ENCODE results near the gene HNRNPUL2. TPM values are rescaled to one million over a fixed set of nuclear protein-coding genes. Genes with fewer than 3 reads are reported as not detected.
"Not testable (repeated sequence)": the region's sequence is repeated elsewhere in the genome, so short reads cannot be mapped to it uniquely, and the experiment has no call there.

The HNRNPUL2 gene
- total RNA-seq, 1 experiment from 2014 or later, result 47.3 TPM

- no peak overlapping the region for H3K27ac ChIP-seq (ENCODE audit: low read length)
- BruUV-seq (replicated peaks), result no TSS peak
- no peaks in the 10 kb centered on the region for H3K27me3 ChIP-seq (ENCODE audit: control insufficient read depth, insufficient read depth, low read length)
- peaks cover 17% of the 10 kb centered on the region for H3K36me3 ChIP-seq (ENCODE audit: control insufficient read depth, insufficient read depth, low read length)
- in situ Hi-C loops (cut with HindIII; ENCODE audit: low pct_unique_long_range_greater_than_20kb, low sequenced_read_pairs), result no loop called here
- no peaks in the 10 kb centered on the region for H3K4me1 ChIP-seq (ENCODE audit: control insufficient read depth, insufficient read depth, low read length)
- no peaks in the 10 kb centered on the region for H3K9me3 ChIP-seq (ENCODE audit: control insufficient read depth, insufficient read depth, low read depth, low read length)
- TF ChIP-seq POLR2AphosphoS5 (IDR thresholded peaks at IDR 0.05; ENCODE audit: low read depth, low read length) (no peak), SIN3A (IDR thresholded peaks at IDR 0.05; ENCODE audit: borderline replicate concordance, insufficient read depth, low read depth, low read length) (no peak), TCF7L2 (IDR thresholded peaks at IDR 0.05; ENCODE audit: low read depth, low read length) (no peak)
- TF ChIP-seq, protein P1, sequence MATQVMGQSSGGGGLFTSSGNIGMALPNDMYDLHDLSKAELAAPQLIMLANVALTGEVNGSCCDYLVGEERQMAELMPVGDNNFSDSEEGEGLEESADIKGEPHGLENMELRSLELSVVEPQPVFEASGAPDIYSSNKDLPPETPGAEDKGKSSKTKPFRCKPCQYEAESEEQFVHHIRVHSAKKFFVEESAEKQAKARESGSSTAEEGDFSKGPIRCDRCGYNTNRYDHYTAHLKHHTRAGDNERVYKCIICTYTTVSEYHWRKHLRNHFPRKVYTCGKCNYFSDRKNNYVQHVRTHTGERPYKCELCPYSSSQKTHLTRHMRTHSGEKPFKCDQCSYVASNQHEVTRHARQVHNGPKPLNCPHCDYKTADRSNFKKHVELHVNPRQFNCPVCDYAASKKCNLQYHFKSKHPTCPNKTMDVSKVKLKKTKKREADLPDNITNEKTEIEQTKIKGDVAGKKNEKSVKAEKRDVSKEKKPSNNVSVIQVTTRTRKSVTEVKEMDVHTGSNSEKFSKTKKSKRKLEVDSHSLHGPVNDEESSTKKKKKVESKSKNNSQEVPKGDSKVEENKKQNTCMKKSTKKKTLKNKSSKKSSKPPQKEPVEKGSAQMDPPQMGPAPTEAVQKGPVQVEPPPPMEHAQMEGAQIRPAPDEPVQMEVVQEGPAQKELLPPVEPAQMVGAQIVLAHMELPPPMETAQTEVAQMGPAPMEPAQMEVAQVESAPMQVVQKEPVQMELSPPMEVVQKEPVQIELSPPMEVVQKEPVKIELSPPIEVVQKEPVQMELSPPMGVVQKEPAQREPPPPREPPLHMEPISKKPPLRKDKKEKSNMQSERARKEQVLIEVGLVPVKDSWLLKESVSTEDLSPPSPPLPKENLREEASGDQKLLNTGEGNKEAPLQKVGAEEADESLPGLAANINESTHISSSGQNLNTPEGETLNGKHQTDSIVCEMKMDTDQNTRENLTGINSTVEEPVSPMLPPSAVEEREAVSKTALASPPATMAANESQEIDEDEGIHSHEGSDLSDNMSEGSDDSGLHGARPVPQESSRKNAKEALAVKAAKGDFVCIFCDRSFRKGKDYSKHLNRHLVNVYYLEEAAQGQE (IDR thresholded peaks at IDR 0.05; ENCODE audit: insufficient read depth in 1 of 2, low read depth in 2 of 2, low read length in 1 of 2), result no peak
- TF ChIP-seq, protein P2, sequence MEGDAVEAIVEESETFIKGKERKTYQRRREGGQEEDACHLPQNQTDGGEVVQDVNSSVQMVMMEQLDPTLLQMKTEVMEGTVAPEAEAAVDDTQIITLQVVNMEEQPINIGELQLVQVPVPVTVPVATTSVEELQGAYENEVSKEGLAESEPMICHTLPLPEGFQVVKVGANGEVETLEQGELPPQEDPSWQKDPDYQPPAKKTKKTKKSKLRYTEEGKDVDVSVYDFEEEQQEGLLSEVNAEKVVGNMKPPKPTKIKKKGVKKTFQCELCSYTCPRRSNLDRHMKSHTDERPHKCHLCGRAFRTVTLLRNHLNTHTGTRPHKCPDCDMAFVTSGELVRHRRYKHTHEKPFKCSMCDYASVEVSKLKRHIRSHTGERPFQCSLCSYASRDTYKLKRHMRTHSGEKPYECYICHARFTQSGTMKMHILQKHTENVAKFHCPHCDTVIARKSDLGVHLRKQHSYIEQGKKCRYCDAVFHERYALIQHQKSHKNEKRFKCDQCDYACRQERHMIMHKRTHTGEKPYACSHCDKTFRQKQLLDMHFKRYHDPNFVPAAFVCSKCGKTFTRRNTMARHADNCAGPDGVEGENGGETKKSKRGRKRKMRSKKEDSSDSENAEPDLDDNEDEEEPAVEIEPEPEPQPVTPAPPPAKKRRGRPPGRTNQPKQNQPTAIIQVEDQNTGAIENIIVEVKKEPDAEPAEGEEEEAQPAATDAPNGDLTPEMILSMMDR (IDR thresholded peaks at IDR 0.05), result no peak
- ATAC-seq, result no peak
- POLR2A ChIA-PET, result no interaction called here
- CTCF ChIA-PET, result no interaction called here
- intact Hi-C loops (cut with micrococcal nuclease; ENCODE audit: unreplicated experiment), result no loop called here
- no peak for DNase-seq (ENCODE audit: low read depth, low spot score)
- H3K4me3 ChIP-seq (ENCODE audit: low read depth in 2 of 2, low read length in 2 of 2), result no peak overlapping the region
Observed at GRCh38 chr11:62737196-62737595, 9.9 kb upstream of the HNRNPUL2 start.

- Histone ChIP-seq H3K36me3 (ENCODE audit: control insufficient read depth, insufficient read depth, low read length) (peaks cover 10% of the 10 kb centered on the region), H3K4me1 (ENCODE audit: control insufficient read depth, insufficient read depth, low read length) (no peaks in the 10 kb centered on the region), H3K9me3 (ENCODE audit: control insufficient read depth, insufficient read depth, low read depth, low read length) (no peaks in the 10 kb centered on the region), H3K27ac (ENCODE audit: low read length) (no peak overlapping the region), H3K4me3 (ENCODE audit: low read depth in 2 of 2, low read length in 2 of 2) (no peak overlapping the region), H3K27me3 (ENCODE audit: control insufficient read depth, insufficient read depth, low read length) (no peaks in the 10 kb centered on the region)
- no peak for TF ChIP-seq SIN3A (IDR thresholded peaks at IDR 0.05; ENCODE audit: borderline replicate concordance, insufficient read depth, low read depth, low read length)
- TF ChIP-seq, protein P1 (IDR thresholded peaks at IDR 0.05; ENCODE audit: insufficient read depth in 1 of 2, low read depth in 2 of 2, low read length in 1 of 2), result no peak
- TF ChIP-seq POLR2AphosphoS5 (IDR thresholded peaks at IDR 0.05; ENCODE audit: low read depth, low read length), result no peak
- no peak for TF ChIP-seq TCF7L2 (IDR thresholded peaks at IDR 0.05; ENCODE audit: low read depth, low read length)
- TF ChIP-seq, protein P2 (IDR thresholded peaks at IDR 0.05), result no peak
- DNase-seq (ENCODE audit: low read depth, low spot score), result no peak
- intact Hi-C loops (cut with micrococcal nuclease; ENCODE audit: unreplicated experiment), result no loop called here
- POLR2A ChIA-PET, result no interaction called here
- CTCF ChIA-PET, result no interaction called here
- no TSS peak for BruUV-seq (replicated peaks)
- ATAC-seq, result no peak
- in situ Hi-C loops (cut with HindIII; ENCODE audit: low pct_unique_long_range_greater_than_20kb, low sequenced_read_pairs), result no loop called here
Observed at GRCh38 chr11:62732830-62733229, 5.6 kb upstream of the HNRNPUL2 start.

- H3K36me3 ChIP-seq (ENCODE audit: control insufficient read depth, insufficient read depth, low read length), result peaks cover 12% of the 10 kb centered on the region
- intact Hi-C loops (cut with micrococcal nuclease; ENCODE audit: unreplicated experiment), result not testable (repeated sequence)
Observed at GRCh38 chr11:62730076-62730475, 2.8 kb upstream of the HNRNPUL2 start.

More at GRCh38 chr11:62730076-62730475, 2.8 kb upstream of the HNRNPUL2 start:
- H3K27me3 ChIP-seq (ENCODE audit: control insufficient read depth, insufficient read depth, low read length); DNase-seq (ENCODE audit: low read depth, low spot score); in situ Hi-C loops (cut with HindIII; ENCODE audit: low pct_unique_long_range_greater_than_20kb, low sequenced_read_pairs); BruUV-seq (replicated peaks); ATAC-seq; H3K4me1 ChIP-seq (ENCODE audit: control insufficient read depth, insufficient read depth, low read length); H3K9me3 ChIP-seq (ENCODE audit: control insufficient read depth, insufficient read depth, low read depth, low read length): not testable (repeated sequence)
- ChIA-PET POLR2A (interaction anchor here (0.6 kb wide), 1 partner anchor 22 kb away, joined by 3 read pairs; no protein-coding TSS in a partner anchor), CTCF (interaction anchor here (0.7 kb wide), 1 partner anchor 59 kb away, joined by 11 read pairs; no protein-coding TSS in a partner anchor)
- peak overlapping the region; percentile 68 to 100 for H3K4me3 ChIP-seq (ENCODE audit: low read depth in 2 of 2, low read length in 2 of 2)
- peak overlapping the region; percentile 46 for H3K27ac ChIP-seq (ENCODE audit: low read length)
